Central memory CD8-positive, alpha-beta T cell (primary cell): ENCODE data around the gene EXOG.
A peak's percentile ranks its signal among the peaks of the same experiment; 100 is the strongest.

ENCODE experiments used
- ATAC-seq: fragments of 150-1000 bp; cut with Tn5 transposase; replicated peaks from 2 replicates; pipeline ENCODE4 v1.10.0; 2022; ENCODE audit warnings: mild to moderate bottlenecking, moderate FRiP score, moderate number of reproducible peaks; ENCODE audit not compliant: poor library complexity, severe bottlenecking; ENCODE audit errors: extremely low read depth
- DNase-seq, 2 donors: peaks; one replicate each; pipeline ENCODE4 v3.0.0; 2021; ENCODE audit warnings: low spot score in 2 of 2
- H3K27ac Mint-ChIP-seq: one replicate; pipeline ENCODE4 v1.8.0; 2022; ENCODE audit warnings: low read depth, mild to moderate bottlenecking, moderate library complexity, mixed read lengths
- H3K27me3 Mint-ChIP-seq: one replicate; pipeline ENCODE4 v1.8.0; 2022; ENCODE audit warnings: mixed read lengths
- H3K36me3 Mint-ChIP-seq: one replicate; pipeline ENCODE4 v1.8.0; 2022; ENCODE audit warnings: mild to moderate bottlenecking, moderate library complexity, mixed read lengths; ENCODE audit not compliant: insufficient read depth
- H3K4me1 Mint-ChIP-seq: one replicate; pipeline ENCODE4 v1.8.0; 2022; ENCODE audit warnings: mixed read lengths
- H3K4me3 Mint-ChIP-seq: one replicate; pipeline ENCODE4 v1.8.0; 2022; ENCODE audit warnings: mild to moderate bottlenecking, moderate library complexity, mixed read lengths
- H3K9me3 Mint-ChIP-seq: one replicate; pipeline ENCODE4 v1.8.0; 2022; ENCODE audit warnings: mixed read lengths

EXOG gene

GRCh38 chr3:38524141-38524739 is 28.1 kb downstream of the EXOG start:
- Mint-ChIP-seq H3K36me3 (peaks cover 41% of the 10 kb centered on the region), H3K4me3 (no peak overlapping the region), H3K4me1 (peaks cover 26% of the 10 kb centered on the region), H3K27me3 (no peaks in the 10 kb centered on the region), H3K9me3 (no peaks in the 10 kb centered on the region), H3K27ac (no peak overlapping the region)
- DNase-seq (no peak), ATAC-seq (no peak)

GRCh38 chr3:38526792-38527191 is 30.7 kb downstream of the EXOG start:
- no peak for ATAC-seq
- no peaks in the 10 kb centered on the region for H3K27me3 Mint-ChIP-seq

GRCh38 chr3:38528457-38528856 is 32.3 kb downstream of the EXOG start:
- H3K36me3 Mint-ChIP-seq, result peaks cover 38% of the 10 kb centered on the region
- no peaks in the 10 kb centered on the region for H3K27me3 Mint-ChIP-seq

More at GRCh38 chr3:38526792-38527191, 30.7 kb downstream of the EXOG start:
- H3K4me1 Mint-ChIP-seq, result peaks cover under 1% of the 10 kb centered on the region
- no peak overlapping the region for H3K4me3 Mint-ChIP-seq
- no peak overlapping the region for H3K27ac Mint-ChIP-seq
- no peak for DNase-seq
- H3K9me3 Mint-ChIP-seq, result no peaks in the 10 kb centered on the region
- peaks cover 40% of the 10 kb centered on the region for H3K36me3 Mint-ChIP-seq

GRCh38 chr3:38532529-38532928 is 36.4 kb downstream of the EXOG start:
- DNase-seq (no peak), ATAC-seq (no peak)
- Mint-ChIP-seq H3K4me3 (no peak overlapping the region), H3K9me3 (no peaks in the 10 kb centered on the region), H3K4me1 (peaks cover 14% of the 10 kb centered on the region), H3K27me3 (no peaks in the 10 kb centered on the region), H3K27ac (no peak overlapping the region), H3K36me3 (peaks cover 13% of the 10 kb centered on the region)

More at GRCh38 chr3:38528457-38528856, 32.3 kb downstream of the EXOG start:
- no peak for DNase-seq
- Mint-ChIP-seq H3K27ac (no peak overlapping the region), H3K4me3 (no peak overlapping the region), H3K9me3 (no peaks in the 10 kb centered on the region), H3K4me1 (peaks cover 6% of the 10 kb centered on the region)
- no peak for ATAC-seq

GRCh38 chr3:38533285-38533976 is 37.3 kb downstream of the EXOG start:
- DNase-seq, result no peak
- H3K4me3 Mint-ChIP-seq, result no peak overlapping the region
- H3K9me3 Mint-ChIP-seq, result no peaks in the 10 kb centered on the region
- ATAC-seq, result no peak
- peak overlapping the region; percentile 69 for H3K27ac Mint-ChIP-seq
- peaks cover 14% of the 10 kb centered on the region for H3K4me1 Mint-ChIP-seq
- H3K27me3 Mint-ChIP-seq, result no peaks in the 10 kb centered on the region
- peaks cover 7% of the 10 kb centered on the region for H3K36me3 Mint-ChIP-seq

- H3K9me3 Mint-ChIP-seq, result no peaks in the 10 kb centered on the region
- no peaks in the 10 kb centered on the region for H3K27me3 Mint-ChIP-seq
- peak overlapping the region; percentile 69 for H3K27ac Mint-ChIP-seq
- H3K4me1 Mint-ChIP-seq, result peaks cover 19% of the 10 kb centered on the region
- DNase-seq, result no peak
- no peak for ATAC-seq
- peaks cover 7% of the 10 kb centered on the region for H3K36me3 Mint-ChIP-seq
- no peak overlapping the region for H3K4me3 Mint-ChIP-seq
Observed at GRCh38 chr3:38534180-38534579, 38.0 kb downstream of the EXOG start.

GRCh38 chr3:38534604-38535003 is 38.5 kb downstream of the EXOG start:
- Mint-ChIP-seq H3K4me1 (peaks cover 22% of the 10 kb centered on the region), H3K9me3 (no peaks in the 10 kb centered on the region), H3K27ac (no peak overlapping the region), H3K36me3 (peaks cover 7% of the 10 kb centered on the region), H3K4me3 (no peak overlapping the region), H3K27me3 (no peaks in the 10 kb centered on the region)
- DNase-seq, result no peak
- no peak for ATAC-seq

- Mint-ChIP-seq H3K27me3 (no peaks in the 10 kb centered on the region), H3K4me1 (peaks cover 22% of the 10 kb centered on the region), H3K4me3 (no peak overlapping the region), H3K27ac (no peak overlapping the region), H3K36me3 (peaks cover 4% of the 10 kb centered on the region), H3K9me3 (no peaks in the 10 kb centered on the region)
- DNase-seq (no peak), ATAC-seq (no peak)
Observed at GRCh38 chr3:38536671-38537070, 40.5 kb downstream of the EXOG start.

- no peak for DNase-seq
- H3K4me3 Mint-ChIP-seq, result no peak overlapping the region
- peaks cover 2% of the 10 kb centered on the region for H3K36me3 Mint-ChIP-seq
- ATAC-seq, result no peak
- H3K9me3 Mint-ChIP-seq, result no peaks in the 10 kb centered on the region
- no peaks in the 10 kb centered on the region for H3K27me3 Mint-ChIP-seq
- H3K4me1 Mint-ChIP-seq, result peaks cover 16% of the 10 kb centered on the region
- H3K27ac Mint-ChIP-seq, result no peak overlapping the region
Observed at GRCh38 chr3:38538773-38539353, 42.7 kb downstream of the EXOG start.

GRCh38 chr3:38541806-38542205 is 45.7 kb downstream of the EXOG start:
- H3K9me3 Mint-ChIP-seq, result no peaks in the 10 kb centered on the region
- DNase-seq (no peak), ATAC-seq (no peak)
- H3K27me3 Mint-ChIP-seq, result no peaks in the 10 kb centered on the region
- H3K36me3 Mint-ChIP-seq, result peaks cover 2% of the 10 kb centered on the region
- H3K4me3 Mint-ChIP-seq, result no peak overlapping the region
- H3K27ac Mint-ChIP-seq, result no peak overlapping the region
- H3K4me1 Mint-ChIP-seq, result peaks cover 9% of the 10 kb centered on the region

- ATAC-seq (no peak), DNase-seq (no peak)
- H3K4me3 Mint-ChIP-seq, result no peak overlapping the region
- H3K27ac Mint-ChIP-seq, result no peak overlapping the region
- no peaks in the 10 kb centered on the region for H3K9me3 Mint-ChIP-seq
- peaks cover 2% of the 10 kb centered on the region for H3K36me3 Mint-ChIP-seq
- H3K4me1 Mint-ChIP-seq, result peaks cover 8% of the 10 kb centered on the region
- H3K27me3 Mint-ChIP-seq, result no peaks in the 10 kb centered on the region
Observed at GRCh38 chr3:38542401-38543298, 46.5 kb downstream of the EXOG start.

GRCh38 chr3:38543586-38543985 is 47.4 kb downstream of the EXOG start:
- no peak for ATAC-seq
- H3K27me3 Mint-ChIP-seq, result no peaks in the 10 kb centered on the region

More at GRCh38 chr3:38543586-38543985, 47.4 kb downstream of the EXOG start:
- Mint-ChIP-seq H3K4me1 (peaks cover 8% of the 10 kb centered on the region), H3K9me3 (no peaks in the 10 kb centered on the region), H3K27ac (no peak overlapping the region), H3K4me3 (no peak overlapping the region), H3K36me3 (no peaks in the 10 kb centered on the region)
- no peak for DNase-seq
